LNCAP (cell line): ENCODE measurements around the gene CALML3.

ENCODE experiments used
- CTCF ChIP-seq: fragments of 450-650 bp; IDR thresholded peaks from 2 replicates; pipeline ENCODE4 v1.5.1; 2017; ENCODE audit warnings: mild to moderate bottlenecking

Gene CALML3

GRCh38 chr10:5545778-5546710 is 21.3 kb downstream of the CALML3 start:
- no peak for TF ChIP-seq CTCF

GRCh38 chr10:5546891-5547680 is 22.3 kb downstream of the CALML3 start:
- TF ChIP-seq CTCF: no peak

GRCh38 chr10:5547681-5547930 is 22.8 kb downstream of the CALML3 start:
- TF ChIP-seq CTCF: no peak

- no peak for TF ChIP-seq CTCF
Measured at GRCh38 chr10:5547931-5548660, 23.3 kb downstream of the CALML3 start.

GRCh38 chr10:5549462-5550249 is 24.9 kb downstream of the CALML3 start:
- no peak for TF ChIP-seq CTCF

- no peak for TF ChIP-seq CTCF
Measured at GRCh38 chr10:5550250-5550545, 25.4 kb downstream of the CALML3 start.
